ENCODE data around the gene PMIS2.
"Not testable (repeated sequence)": the region's sequence is repeated elsewhere in the genome, so short reads cannot be mapped to it uniquely, and the experiment has no call there.

Gene PMIS2

DNA sequence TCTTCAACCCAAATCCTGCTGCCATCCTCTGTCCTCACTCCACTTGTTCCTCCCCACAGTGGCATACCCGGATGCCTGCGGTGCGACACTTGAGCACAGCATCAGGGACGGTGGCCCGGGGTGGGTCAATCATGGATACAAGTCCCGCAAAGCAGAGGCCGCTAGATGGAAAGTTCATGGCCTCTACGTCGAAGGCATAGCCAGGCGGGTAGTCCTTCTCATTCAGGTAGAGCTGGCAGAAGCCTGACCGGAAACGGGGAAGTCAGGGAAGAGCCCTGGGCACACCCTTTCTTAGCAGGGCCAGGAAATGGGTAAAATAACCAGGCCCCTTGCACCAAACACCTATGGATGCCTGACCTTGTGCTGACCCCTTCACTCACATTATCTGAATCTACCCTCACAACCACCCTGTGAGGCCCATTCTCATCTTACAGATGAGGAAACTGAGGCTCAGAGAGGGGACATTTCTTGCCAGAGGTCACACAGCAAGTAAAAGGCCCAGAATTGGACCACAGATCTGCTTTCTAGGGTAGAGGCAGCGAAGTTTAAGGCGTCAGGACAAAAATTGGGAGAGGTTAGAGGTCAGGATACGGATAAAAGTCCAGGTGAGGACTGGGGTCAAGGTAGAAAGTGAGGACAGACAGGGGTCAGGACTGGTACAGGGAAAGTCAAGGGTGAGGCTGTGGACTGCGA lies 29.0 kb upstream of the PMIS2 start:
- DNase-seq = peak; percentile 9

DNA sequence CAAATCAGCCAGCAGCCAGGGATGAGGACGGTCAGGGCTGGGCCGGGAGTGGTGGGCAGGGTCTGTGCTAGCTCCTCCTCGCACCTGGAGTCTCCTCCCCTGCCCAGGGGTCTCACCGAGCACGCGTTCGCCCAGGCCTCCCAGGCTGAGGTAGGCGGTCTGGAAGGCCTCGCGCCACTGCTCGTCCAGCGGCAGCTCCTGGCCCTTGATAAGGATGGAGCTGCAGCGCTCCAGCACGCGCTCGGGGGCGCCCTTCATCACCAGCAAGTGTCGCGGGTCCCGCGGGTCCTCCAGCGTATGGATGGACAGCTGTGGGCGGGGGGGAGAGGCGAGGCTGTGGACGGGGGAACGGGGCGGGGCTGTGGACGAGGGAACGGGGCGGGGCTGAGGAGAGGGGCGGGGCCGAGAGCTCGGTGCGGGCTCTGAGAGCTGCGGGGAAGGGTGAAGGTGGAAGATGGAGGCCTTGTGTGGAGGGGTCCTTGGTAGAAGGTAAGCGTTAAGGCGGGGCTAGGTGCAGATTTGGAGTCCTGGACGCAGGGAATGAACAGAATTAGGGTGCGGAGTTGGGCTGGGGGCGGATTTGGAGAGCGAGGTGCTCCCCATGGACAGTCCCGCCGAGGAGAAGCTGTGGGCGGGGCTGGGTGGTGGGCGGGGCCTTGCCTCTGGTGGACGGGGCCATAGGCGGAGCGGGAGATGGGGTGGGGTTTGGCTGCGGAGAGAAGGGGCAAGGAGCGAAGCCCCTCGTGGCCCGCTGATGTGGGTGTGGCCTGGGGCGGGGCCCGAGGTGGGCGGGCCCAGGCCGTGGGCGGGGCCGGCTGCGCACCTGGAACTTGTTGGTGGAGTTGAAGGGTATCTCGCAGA lies 28.2 kb upstream of the PMIS2 start:
- DNase-seq = peak; percentile 60

DNA sequence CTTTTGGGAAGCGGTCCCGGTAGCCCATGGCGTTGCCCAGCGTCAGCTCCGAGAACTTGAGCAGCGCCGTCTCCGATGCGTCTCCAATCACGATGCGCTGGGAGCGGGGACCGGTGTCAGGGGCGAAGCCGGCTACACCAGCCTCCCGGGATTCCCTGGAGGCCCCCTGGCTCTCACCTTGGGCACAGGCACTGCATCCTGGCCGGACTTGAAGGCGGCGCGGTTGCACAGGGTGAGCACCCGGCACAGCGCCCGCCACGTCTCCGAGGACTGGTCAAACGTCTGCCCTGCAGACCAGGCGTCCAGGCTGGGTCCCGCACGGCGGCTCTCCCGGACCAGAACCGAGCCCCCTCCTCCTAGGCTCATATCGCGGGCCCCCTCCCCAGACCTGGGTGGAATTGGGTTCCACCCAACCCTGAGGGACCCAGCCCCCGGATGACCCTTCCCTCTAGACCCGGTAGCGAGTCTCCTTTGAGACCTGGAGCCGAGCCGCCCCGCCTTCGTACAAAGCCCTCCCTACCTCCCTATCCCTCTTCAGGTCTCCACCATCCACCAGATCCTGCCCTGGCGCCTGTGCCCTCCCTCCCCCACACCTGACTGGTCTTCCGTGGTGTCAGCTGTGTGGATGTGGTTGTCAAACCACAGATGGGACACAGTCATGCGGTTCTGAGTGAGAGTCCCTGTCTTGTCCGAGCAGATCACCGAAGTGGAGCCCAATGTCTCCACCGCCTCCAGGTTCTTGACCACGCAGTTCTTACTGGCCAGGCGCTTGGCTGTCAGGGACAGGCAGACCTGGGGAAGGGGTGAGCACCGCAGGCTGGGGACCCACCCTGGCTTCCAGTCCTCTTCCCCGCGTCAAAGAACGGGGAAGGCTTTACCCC lies 27.3 kb upstream of the PMIS2 start:
- no peak for DNase-seq

DNA sequence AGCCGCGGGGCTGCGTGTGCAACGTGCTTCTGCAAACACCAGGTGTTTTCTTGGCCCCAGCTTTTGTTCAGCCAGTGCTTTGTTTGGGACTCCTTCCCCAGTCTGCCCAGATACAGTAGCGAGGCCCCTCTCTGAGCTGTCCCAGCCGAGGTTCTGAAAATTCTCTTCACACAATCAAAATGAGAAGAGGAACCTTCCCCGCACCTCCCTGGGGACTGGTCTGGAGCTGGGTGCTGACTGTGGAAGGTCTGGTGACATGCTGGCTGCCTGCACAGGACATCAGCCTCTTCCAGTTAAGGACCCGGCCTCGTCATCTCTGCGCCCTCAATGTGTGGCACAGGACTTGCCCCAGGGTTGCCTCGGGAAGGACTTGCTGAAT lies 26.7 kb upstream of the PMIS2 start:
- no peak for DNase-seq

DNA sequence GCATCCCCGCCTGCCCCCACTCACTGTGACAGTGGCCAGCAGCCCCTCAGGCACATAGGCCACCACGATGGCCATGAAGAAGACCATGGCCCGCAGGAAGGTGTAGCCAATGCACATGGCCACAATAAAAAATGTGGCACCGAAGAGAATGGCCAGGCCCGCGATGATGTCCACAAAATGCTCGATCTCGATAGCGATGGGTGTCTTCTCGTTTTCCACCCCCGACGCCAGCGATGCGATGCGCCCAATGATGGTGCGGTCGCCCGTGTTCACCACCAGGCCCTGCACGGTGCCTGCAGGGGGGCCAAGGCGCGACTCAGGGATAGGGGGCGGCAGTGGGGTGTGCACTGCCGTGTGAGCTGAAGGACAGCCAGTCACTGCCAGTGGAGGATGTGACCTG lies 26.2 kb upstream of the PMIS2 start:
- no peak for DNase-seq

DNA sequence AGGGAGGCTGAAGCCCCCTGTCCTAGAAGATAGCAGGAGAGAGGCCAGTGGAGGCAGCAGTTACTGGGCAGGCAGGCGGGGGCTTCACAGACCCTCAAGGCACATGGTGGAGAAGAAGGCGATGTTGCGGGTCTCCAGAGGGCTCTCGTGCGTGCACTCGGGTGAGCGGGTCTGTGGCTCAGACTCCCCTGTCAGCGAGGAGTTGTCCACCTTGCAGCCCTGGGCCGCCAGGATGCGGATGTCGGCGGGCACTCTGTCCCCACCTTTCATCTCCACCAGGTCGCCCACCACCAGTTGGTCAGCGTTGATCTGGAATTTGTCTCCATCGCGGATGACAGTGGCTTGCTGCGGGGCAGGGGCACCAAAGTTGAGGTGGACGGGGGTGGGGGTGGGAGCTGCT lies 25.7 kb upstream of the PMIS2 start:
- no peak for DNase-seq

DNA sequence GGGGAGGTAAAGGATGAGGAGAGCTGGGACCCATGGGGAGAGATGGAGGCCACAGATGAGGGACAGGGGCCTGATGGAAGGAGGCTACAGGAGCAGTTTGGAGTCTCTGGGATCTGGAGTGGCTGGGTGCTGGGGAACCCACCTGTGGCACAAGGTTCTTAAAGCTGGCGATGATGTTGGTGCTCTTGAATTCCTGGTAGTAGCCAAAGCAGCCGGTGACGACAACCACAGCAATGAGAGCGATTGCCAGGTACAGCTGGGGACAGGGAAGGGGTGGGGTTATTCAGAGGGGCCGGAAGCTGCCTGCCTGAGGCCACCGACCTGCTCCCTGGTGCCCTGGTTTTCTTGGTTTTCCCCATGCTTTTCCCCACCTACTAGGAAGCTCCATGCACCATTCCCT lies 25.3 kb upstream of the PMIS2 start:
- DNase-seq = no peak

DNA sequence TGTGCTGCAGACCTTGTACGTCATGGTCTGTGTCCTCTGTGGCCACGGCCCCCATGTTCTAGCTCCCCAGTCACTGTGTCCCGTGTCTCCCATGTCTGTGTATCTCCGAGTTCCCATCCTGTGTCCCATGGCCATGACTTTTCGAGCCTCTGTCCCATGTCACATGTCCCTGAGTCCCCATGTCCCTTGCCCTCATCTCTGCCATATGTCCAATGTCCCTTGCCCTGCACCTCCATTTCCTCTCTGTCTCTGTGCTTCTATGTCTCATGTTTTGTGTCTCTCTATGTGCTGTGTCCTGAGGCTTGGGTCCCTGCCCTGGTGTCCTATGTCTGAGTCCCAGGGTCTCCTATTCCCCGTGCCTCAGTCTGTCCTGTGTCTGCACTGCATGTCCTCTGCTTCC lies 24.5 kb upstream of the PMIS2 start:
- DNase-seq = no peak

DNA sequence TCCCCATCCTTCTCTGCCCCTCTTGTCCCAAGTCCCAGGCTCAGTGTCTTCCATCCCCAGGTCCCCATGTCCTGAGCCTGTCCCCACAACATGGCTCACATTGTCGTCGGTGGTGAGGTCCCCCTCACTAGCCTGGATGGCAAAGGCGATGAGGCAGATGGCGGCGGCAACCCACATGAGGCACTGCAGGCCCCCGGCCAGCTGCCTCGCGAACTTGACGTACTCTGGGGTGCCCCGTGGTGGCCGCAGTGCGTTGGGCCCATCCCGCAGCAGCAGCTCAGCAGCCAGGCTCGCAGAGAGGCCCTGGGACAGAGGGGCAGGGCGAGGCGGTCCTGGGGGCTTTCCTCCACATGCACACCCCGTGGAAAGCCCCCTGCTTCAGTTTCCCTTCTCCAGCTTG lies 23.6 kb upstream of the PMIS2 start:
- DNase-seq = no peak

DNA sequence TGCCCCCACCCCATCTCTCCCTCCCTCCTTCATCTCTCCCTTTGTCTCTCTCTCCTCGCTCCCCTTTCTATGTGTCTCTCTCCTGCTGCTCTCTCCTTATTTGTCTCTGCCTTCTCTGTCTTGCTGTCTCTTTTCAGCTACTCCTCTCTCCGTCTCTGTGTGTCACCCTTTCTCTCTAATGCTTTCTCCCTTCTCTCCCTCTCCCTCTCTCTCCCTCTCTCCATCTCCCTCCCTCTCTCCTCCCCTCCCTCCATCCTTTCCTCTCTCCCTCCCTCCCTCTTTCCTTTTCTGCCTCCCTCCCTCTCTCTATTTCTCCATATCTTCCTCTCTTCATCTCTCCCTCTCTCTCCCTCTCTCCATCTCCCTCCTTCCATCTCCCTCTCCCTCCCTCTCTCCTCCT lies 23.2 kb upstream of the PMIS2 start:
- DNase-seq = no peak

DNA sequence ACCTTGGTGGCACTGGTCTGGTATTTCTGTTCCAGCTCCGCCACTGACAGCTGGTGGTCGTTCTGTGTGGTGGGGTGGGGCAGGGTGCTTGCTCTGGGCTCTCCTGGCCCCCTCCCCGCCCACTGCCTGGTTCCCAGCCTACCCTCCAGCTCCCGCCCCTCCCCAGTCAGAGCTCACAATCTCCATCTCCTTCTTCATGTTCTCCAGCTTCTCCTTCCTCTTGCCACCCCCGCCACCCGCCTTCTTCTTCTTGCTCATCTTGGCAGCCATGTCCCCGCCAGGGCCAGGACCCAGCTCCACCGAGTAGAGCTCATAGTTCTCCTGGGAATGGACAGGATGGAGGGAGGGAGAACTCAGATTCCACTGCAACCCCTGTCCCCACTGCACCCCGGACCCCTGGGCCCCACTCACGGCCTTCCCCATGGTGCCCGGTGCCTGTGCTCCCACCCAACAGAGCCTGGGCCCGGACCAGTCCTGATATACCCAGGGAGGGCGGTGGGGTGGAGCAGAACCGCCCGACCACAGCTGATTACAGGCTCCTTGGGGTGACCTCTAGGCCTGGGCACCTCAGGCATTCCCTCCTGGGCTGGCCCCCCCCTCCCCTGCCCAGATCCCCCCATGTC lies 22.7 kb upstream of the PMIS2 start, which contains the start of gene ATP4A:
ATP4A (minus strand) TSS at position 452 of the 623 bp plus-strand sequence; CDS start at position 423, 29 bp downstream.
- DNase-seq = no peak

DNA sequence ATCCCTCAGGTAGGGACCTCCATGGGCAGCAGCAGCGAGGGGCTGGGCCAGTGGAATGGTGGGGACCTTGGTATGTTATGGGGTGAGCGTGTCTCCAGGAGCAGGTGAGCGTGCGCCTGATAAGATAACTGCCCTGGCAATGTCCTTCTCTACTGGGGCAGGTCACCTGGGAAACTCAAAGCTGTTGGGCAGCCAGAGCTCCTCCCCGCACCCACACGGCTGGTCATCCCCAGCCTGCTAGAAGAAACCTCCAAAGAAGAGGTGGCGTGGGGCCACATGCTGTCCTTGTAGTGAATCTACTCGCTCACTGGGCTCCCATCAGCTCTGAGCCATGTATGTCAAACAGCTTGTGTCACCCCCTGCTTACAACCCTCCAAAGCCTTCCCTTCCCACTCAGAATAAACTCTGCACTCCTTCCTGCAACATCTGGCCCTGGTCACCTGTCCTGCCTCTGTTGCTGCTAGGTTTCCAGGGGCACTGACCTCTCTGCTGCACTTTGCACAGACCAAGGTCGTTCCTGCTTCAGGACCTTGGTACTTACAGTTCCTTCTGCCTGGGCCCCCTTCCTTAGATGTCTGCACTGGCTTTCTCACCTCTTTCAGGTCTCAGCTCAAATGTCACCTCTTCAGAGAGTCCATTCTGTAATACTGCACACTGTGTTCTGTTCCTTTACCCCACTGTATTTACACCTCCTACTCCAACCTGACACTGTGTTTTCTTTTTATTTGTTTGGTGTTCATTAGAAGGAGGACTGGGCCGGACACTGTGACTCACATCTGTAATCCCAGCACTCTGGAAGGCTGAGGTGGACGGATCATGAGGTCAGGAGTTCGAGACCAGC lies 20.7 kb upstream of the PMIS2 start:
- DNase-seq = no peak

DNA sequence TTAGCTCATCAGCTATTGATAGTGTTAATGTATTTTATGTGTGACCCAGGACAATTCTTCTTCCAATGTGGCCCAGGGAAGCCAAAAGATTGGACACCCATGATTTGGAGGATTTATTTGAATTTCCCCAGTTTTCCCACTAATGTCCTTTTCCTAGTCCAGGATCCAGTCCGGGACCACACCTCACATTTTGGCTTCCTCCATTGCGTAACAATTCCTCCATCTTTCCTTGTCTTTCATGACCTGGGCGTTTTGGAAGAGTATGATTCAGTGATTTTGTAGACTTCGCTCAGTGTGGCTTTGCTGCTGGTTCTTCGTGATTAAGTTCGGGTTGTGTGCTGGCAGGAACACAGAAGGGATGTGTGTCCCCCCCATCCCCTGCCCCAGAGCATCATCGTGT lies 19.2 kb upstream of the PMIS2 start:
- no peak for DNase-seq

DNA sequence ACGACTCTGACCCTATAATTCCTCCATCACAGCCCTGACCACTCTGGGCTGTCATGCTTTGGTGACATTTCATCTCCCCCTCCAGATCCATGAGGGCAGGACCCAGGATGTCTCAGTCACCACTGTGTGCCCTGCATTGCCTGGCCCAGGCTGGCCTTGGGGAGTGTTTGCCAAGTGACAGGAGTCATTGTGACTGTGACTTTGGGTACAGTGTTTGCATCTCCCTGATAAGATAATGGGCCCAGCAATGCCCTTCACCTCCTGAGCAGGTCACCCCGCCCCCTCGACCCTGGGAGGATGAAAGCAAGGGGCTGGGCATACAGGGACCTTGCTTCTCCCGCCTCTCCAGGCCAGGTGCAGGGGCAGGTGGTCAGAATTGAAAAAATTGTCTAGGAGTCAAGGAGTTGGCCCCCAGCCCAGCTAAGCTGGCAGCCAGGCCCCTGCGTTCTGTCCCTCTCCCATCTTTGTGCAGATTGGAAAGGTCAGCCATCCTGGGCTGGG lies 16.6 kb upstream of the PMIS2 start:
- DNase-seq = no peak

DNA sequence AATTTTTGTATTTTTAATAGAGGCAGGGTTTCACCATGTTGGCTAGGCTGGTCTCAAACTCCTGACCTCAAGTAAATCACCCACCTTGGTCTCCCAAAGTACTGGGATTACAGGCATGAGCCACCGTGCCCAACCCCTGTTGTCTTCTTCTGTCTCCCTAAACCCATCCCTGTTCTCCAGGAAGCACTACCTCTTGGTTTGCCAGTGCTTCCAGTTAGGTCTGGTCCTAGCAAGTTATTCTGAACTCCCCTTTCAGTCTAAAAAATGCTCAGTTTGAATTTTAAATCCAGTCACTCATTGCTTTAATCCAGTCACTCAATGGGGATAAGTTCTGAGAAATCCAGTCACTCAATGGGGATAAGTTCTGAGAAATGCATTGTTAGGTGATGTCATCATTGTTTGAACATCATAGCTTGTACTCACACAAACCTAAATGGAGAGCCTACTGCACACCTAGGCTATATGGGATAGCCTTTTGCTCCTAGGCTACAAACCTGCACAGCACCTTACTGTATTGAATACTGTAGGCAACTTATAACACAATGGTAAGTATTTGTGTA lies 14.5 kb upstream of the PMIS2 start:
- no peak for DNase-seq

DNA sequence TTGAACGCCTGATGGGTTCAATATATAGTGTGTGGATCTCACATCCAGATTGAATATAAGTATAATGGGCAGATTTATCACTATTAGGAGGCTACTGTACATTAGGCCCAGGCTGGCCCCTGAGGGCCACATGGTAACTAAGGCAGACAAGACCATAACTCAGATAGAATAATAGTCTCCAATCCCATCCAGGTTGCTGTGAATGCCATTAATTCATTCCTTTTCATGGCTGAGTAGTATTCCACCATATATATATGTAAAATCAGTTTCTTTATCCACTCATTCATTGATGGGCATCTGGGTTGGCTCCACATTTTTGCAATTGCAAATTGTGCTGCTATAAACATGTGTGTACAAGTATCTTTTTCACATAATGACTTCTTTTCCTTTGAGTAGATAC lies 8.1 kb upstream of the PMIS2 start:
- no peak for DNase-seq

DNA sequence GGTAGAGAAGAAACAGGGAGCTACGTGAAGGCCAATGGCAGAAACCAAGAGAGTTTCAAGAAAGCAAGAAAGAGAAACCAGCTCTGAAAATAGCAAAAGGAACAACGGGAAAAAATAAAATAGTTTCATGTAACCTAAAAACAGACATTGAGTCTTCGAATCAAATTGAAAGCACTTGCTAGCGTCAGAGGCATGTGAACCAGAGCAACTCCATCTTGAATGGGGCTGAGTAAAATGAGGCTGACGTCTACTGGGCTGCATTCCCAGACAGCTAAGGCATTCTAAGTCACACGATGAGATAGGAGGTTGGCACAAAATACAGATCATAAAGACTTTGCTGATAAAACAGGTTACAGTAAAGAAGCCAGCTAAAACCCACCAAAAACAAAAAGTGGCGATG lies 7.3 kb upstream of the PMIS2 start:
- no peak for DNase-seq

DNA sequence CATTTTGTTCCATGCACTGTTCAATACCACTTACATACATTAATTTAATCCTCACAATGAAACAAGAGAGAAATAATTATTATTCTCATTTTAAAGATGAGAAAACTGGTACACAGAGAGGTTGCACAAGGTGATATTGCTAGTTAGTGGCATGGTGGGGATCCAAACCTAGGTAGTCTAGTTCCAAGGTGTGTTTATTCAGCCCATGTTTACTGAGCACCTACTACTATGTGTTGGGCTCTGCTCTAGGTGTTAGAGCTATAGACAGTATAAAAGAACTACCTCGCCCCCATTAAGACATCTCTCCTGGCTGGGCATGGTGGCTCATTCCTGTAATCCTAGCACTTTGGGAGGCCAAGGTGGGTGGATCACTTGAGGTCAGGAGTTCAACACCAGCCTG lies 3.2 kb upstream of the PMIS2 start:
- DNase-seq = no peak

DNA sequence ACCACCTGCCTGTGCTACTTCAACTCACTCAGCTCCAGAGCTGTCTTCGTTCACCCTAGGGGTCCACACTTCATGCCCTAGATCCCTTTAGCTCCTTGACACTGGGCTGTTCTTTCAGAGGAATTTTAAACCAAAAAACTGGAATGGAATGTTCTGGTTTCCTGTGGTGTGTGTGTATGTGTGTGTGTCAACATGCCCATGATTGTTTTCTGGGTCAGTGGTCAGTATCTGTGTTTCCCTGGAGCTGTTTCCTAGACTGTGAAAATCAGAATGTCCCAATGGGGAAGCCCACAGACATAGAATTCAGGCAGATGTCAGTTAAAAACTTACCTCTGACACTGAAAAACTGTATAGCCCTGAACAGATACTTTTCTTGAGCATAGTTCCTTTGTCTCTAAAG lies 1.3 kb downstream of the PMIS2 start:
- DNase-seq = no peak

DNA sequence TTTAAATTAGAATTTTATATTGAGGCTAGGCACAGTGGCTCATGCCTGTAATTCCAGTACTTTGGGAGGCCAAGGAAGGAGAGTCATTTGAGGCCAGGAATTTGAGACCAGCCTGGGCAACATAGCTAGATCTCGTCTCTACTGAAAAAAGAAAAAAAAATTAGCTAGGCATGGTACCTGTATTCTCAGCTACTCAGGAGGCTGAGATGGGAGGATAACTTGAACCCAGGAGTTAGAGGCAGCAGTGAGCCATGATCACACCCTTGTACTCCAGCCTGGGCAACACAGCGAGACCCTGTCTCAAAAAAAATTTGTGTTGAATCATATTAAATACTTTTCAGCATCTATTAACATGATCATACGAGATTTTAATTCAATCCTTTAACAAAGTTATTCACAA lies 4.9 kb downstream of the PMIS2 start:
- no peak for DNase-seq

DNA sequence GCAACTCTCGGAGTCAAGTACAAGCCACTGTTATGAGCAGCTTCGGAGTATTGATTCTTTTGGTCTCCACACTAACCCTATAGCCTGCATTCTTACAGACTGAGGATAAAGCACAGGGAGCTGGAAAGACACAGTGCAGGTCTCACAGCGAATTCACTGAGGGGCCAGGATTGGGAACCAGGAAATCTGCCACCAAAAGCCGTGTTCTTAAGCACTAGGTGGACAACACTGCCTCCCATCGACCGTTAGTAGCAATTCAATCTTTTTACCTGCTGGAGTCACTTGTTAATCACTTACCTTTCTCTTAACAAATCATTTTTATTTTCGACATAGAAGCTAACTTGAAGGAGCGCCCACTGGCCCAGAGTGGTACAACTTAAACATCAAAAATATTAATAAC lies 6.3 kb downstream of the PMIS2 start:
- no peak for DNase-seq

DNA sequence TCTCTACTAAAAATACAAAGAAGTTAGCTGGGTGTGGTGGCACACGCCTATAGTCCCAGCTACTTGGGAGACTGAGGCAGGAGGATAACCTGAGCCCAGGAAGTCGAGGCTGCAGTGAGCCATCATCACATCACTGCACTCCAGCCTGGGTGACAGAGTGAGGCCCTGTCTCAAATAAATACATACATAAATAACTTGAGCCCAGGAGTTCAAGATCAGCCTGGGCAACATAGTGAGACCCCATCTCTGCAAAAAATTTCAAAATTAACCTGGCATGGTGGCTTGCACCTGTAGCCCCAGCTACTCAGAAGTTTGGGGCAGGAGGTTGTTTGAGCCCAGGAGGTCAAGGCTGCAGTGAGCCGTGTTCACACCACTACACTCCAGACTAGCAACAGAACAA lies 9.1 kb downstream of the PMIS2 start:
- DNase-seq = not testable (repeated sequence)
